ENCODE measurements around the gene PEX6. TPM values are rescaled to one million over a fixed set of nuclear protein-coding genes. Genes with fewer than 3 reads are reported as not detected.

The PEX6 gene
- total RNA-seq, 2 experiments from 2014 or later = 23.8 to 24.7 TPM

GRCh38 chr6:43009124-43009523 is 30.1 kb upstream of the PEX6 start:
- Histone ChIP-seq H3K79me2 (ENCODE audit: insufficient read depth, low read depth, low read length) (peaks cover 11% of the 10 kb centered on the region), H3K27ac (ENCODE audit: low read depth, low read length, poor library complexity, severe bottlenecking) (no peak overlapping the region), H2AFZ (ENCODE audit: low read length) (no peak overlapping the region), H3K4me1 (ENCODE audit: insufficient read depth, low read length, poor library complexity, severe bottlenecking) (peaks cover 19% of the 10 kb centered on the region), H3K9me3 (ENCODE audit: low read length) (no peaks in the 10 kb centered on the region), H3K4me3 (ENCODE audit: low read depth, low read length, poor library complexity, severe bottlenecking) (no peak overlapping the region), H3K4me2 (ENCODE audit: low read length) (no peak overlapping the region), H4K20me1 (ENCODE audit: insufficient read depth, low read length) (no peaks in the 10 kb centered on the region), H3K9me2 (ENCODE audit: insufficient read depth, low read length) (no peaks in the 10 kb centered on the region), H3K36me3 (ENCODE audit: insufficient read depth, low read length) (peaks cover 61% of the 10 kb centered on the region; the same call in 1 of the 2 replicates)
- DNase-seq (ENCODE audit: low spot score) = peak; percentile 74
- ChIA-PET POLR2A (interaction anchor here (0.5 to 0.6 kb wide), 2 partner anchors 133 to 1530 kb away, joined by 3 read pairs; no protein-coding TSS in a partner anchor), CTCF (ENCODE audit: unreplicated experiment) (no interaction called here)
- no TSS peak for BruUV-seq (replicated peaks)
- TF ChIP-seq EZH2phosphoT487 (IDR thresholded peaks at IDR 0.05; ENCODE audit: borderline replicate concordance, low read depth, low read length) (no peak), CTCF (conservative IDR thresholded peaks at IDR 0.05; ENCODE audit: low read length) (peak; percentile 88)
- intact Hi-C loops (cut with micrococcal nuclease; ENCODE audit: unreplicated experiment) = loop anchor here (1.0 kb wide), 2 partner anchors 108 to 134 kb away; no protein-coding TSS in a partner anchor

- H4K20me1 ChIP-seq (ENCODE audit: insufficient read depth, low read length) = no peaks in the 10 kb centered on the region
- no peak overlapping the region for H3K4me2 ChIP-seq (ENCODE audit: low read length)
- ChIA-PET POLR2A (interaction anchor here (0.6 kb wide), 2 partner anchors 8 to 104 kb away, joined by 3 to 4 read pairs; no protein-coding TSS in a partner anchor), CTCF (ENCODE audit: unreplicated experiment) (no interaction called here)
- no peak overlapping the region for H2AFZ ChIP-seq (ENCODE audit: low read length)
- no peaks in the 10 kb centered on the region for H3K79me2 ChIP-seq (ENCODE audit: insufficient read depth, low read depth, low read length)
- no peak overlapping the region for H3K27ac ChIP-seq (ENCODE audit: low read depth, low read length, poor library complexity, severe bottlenecking)
- TF ChIP-seq CTCF (conservative IDR thresholded peaks at IDR 0.05; ENCODE audit: low read length) (no peak), EZH2phosphoT487 (IDR thresholded peaks at IDR 0.05; ENCODE audit: borderline replicate concordance, low read depth, low read length) (no peak)
- no peaks in the 10 kb centered on the region for H3K9me2 ChIP-seq (ENCODE audit: insufficient read depth, low read length)
- no TSS peak for BruUV-seq (replicated peaks)
- intact Hi-C loops (cut with micrococcal nuclease; ENCODE audit: unreplicated experiment) = no loop called here
- peaks cover 66% of the 10 kb centered on the region for H3K36me3 ChIP-seq (ENCODE audit: insufficient read depth, low read length)
- H3K4me3 ChIP-seq (ENCODE audit: low read depth, low read length, poor library complexity, severe bottlenecking) = no peak overlapping the region
- H3K9me3 ChIP-seq (ENCODE audit: low read length) = no peaks in the 10 kb centered on the region
- DNase-seq (ENCODE audit: low spot score) = no peak
- peaks cover 8% of the 10 kb centered on the region for H3K4me1 ChIP-seq (ENCODE audit: insufficient read depth, low read length, poor library complexity, severe bottlenecking)
Measured at GRCh38 chr6:43007126-43007525, 28.1 kb upstream of the PEX6 start.

GRCh38 chr6:43006251-43006650 is 27.3 kb upstream of the PEX6 start:
- CTCF ChIA-PET (ENCODE audit: unreplicated experiment) = no interaction called here
- BruUV-seq (replicated peaks) = no TSS peak
- intact Hi-C loops (cut with micrococcal nuclease; ENCODE audit: unreplicated experiment) = no loop called here
- no peaks in the 10 kb centered on the region for H3K9me3 ChIP-seq (ENCODE audit: low read length)
- H3K27ac ChIP-seq (ENCODE audit: low read depth, low read length, poor library complexity, severe bottlenecking) = no peak overlapping the region
- H3K4me2 ChIP-seq (ENCODE audit: low read length) = no peak overlapping the region
- peaks cover 6% of the 10 kb centered on the region for H3K4me1 ChIP-seq (ENCODE audit: insufficient read depth, low read length, poor library complexity, severe bottlenecking)
- TF ChIP-seq CTCF (conservative IDR thresholded peaks at IDR 0.05; ENCODE audit: low read length) (no peak), EZH2phosphoT487 (IDR thresholded peaks at IDR 0.05; ENCODE audit: borderline replicate concordance, low read depth, low read length) (no peak)
- no peak for DNase-seq (ENCODE audit: low spot score)
- H3K9me2 ChIP-seq (ENCODE audit: insufficient read depth, low read length) = no peaks in the 10 kb centered on the region
- H3K36me3 ChIP-seq (ENCODE audit: insufficient read depth, low read length) = peaks cover 57% of the 10 kb centered on the region
- no peaks in the 10 kb centered on the region for H4K20me1 ChIP-seq (ENCODE audit: insufficient read depth, low read length)
- H3K79me2 ChIP-seq (ENCODE audit: insufficient read depth, low read depth, low read length) = no peaks in the 10 kb centered on the region
- no peak overlapping the region for H3K4me3 ChIP-seq (ENCODE audit: low read depth, low read length, poor library complexity, severe bottlenecking)
- POLR2A ChIA-PET = interaction anchor here (0.6 kb wide), 1 partner anchor 105 kb away, joined by 3 read pairs; no protein-coding TSS in a partner anchor
- H2AFZ ChIP-seq (ENCODE audit: low read length) = no peak overlapping the region
